Activated T-helper 1 cell treated with anti-CD3 and anti-CD28 coated beads, Interleukin-12 subunit alpha, Interleukin-12 subunit beta, Interleukin-2, Interleukin-4 antibody, amounts not matched to agents 30 ng/mL and 10 ng/mL and 1 ng/mL, durations not matched to agents 14 hours and 24 hours and 36 hours (primary cell): ENCODE data around the gene DIPK1A. TPM values are rescaled to one million over a fixed set of nuclear protein-coding genes. Genes with fewer than 3 reads are reported as not detected.
A peak's percentile ranks its signal among the peaks of the same experiment; 100 is the strongest.
"Not testable (repeated sequence)": the region's sequence is repeated elsewhere in the genome, so short reads cannot be mapped to it uniquely, and the experiment has no call there.

ENCODE experiments used
- DNase-seq: peaks from one replicate; pipeline ENCODE4 v3.0.0; 2021; ENCODE audit warnings: low spot score
- H3K27ac Mint-ChIP-seq: one replicate; pipeline ENCODE4 v1.8.0; 2021; ENCODE audit warnings: mild to moderate bottlenecking, mixed read lengths
- H3K27me3 Mint-ChIP-seq: one replicate; pipeline ENCODE4 v1.8.0; 2022; ENCODE audit warnings: mild to moderate bottlenecking, moderate library complexity, mixed read lengths; ENCODE audit not compliant: insufficient read depth
- H3K36me3 Mint-ChIP-seq: one replicate; pipeline ENCODE4 v1.8.0; 2021; ENCODE audit warnings: low read depth, mixed read lengths
- H3K4me1 Mint-ChIP-seq: one replicate; pipeline ENCODE4 v1.8.0; 2021; ENCODE audit warnings: low read depth, mixed read lengths
- H3K4me3 Mint-ChIP-seq: one replicate; pipeline ENCODE4 v1.8.0; 2021; ENCODE audit warnings: mild to moderate bottlenecking, moderate library complexity, mixed read lengths
- H3K9me3 Mint-ChIP-seq: one replicate; pipeline ENCODE4 v1.8.0; 2021; ENCODE audit warnings: mixed read lengths
- intact Hi-C: fragments of 100-400 bp; cut with micrococcal nuclease; formaldehyde crosslinking; loops from one replicate; pipeline ENCODE4 v1.15.1; 2024
- total RNA-seq: library from RNA; stranded (reverse); gene quantifications from 2 replicates; pipeline ENCODE4 v1.2.3, GENCODE V29; 2022

DIPK1A gene
- total RNA-seq, 1 donor from 2014 or later: 20.8 TPM

DNA sequence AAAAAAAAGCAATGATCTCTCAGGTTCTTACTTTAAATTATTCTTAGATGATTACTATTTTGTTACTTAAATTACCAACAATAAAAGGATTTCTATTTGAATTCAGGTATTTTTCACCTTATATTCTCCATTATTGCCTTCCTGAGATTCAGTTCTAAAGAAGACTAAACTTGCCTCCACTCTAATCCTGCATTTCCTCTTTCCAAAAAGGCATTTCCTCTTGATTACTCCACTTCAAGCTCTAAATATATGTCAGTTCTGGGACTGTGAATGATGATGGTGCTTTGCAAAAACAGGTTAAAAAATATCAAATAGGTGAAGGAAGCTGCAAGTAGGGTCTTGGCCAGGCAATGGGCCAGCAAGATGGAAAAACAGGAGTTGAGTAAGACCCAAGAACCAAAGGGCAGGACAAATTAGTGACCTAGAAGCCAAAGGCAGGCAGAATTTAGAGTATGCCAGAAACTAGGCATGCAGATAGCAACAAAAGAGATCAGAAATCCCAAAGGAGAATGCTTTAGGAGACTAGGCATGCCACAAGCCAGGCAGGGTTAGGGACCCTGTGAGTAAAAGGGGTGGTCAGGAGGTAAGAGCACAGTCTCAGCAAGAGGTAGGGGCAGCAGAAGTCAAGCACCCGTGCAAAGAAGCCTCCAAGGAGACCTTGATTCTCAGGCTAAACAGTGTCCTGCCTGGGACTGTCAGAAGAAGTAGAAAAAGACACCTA, 11.3 kb upstream of the DIPK1A start:
- H3K36me3 Mint-ChIP-seq: no peaks in the 10 kb centered on the region
- H3K4me1 Mint-ChIP-seq: peaks cover 76% of the 10 kb centered on the region
- no peak overlapping the region for H3K4me3 Mint-ChIP-seq
- intact Hi-C loops: loop anchor here (1.0 to 10.0 kb wide), 4 partner anchors 9 to 1168 kb away; no protein-coding TSS in a partner anchor
- H3K9me3 Mint-ChIP-seq: no peaks in the 10 kb centered on the region
- H3K27ac Mint-ChIP-seq: peak overlapping the region; percentile 91
- DNase-seq: no peak
- no peaks in the 10 kb centered on the region for H3K27me3 Mint-ChIP-seq

- peaks cover 70% of the 10 kb centered on the region for H3K4me1 Mint-ChIP-seq
- not testable (repeated sequence) for H3K27ac Mint-ChIP-seq, H3K27me3 Mint-ChIP-seq, H3K36me3 Mint-ChIP-seq, H3K4me3 Mint-ChIP-seq, DNase-seq, H3K9me3 Mint-ChIP-seq
- intact Hi-C loops: loop anchor here (10.0 kb wide), 1 partner anchor 1167 kb away; no protein-coding TSS in a partner anchor
These were observed 10.7 kb upstream of the DIPK1A start for GRCh38 chr1:92971932-92972331.

DNA sequence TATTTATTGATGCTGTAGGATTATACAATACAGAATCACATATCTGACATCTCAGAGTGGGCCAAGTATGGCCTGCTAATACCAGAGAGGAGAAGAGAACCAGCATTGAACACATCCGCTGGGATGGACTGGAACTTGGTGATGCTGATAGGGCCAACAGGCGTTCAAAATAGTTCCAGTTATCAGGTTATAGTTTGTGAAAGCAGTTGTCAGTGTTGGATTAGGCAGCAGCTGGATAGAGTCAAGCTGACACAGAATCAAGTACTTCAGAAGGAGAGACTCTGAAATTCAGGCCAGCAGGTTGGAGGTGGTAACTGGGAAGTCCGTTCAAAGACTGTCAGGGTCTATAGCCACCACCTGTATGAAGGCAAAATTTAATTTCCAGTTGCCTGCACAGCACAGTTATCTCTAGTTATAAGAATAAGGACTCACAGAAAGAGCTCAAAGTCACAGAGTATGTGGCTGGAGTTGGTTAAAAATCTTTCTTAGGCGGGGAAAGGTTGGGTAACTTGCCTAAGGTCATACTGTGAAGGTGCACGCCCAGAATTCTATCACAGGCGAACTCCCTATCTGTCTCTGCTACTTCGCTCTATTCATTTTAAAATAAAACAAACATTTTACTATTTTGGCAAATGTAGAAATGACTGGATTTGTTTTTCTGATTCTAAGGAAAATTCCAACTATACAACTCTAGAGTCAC, 9.9 kb upstream of the DIPK1A start:
- DNase-seq: no peak
- H3K36me3 Mint-ChIP-seq: no peaks in the 10 kb centered on the region
- intact Hi-C loops: loop anchor here (10.0 kb wide), 1 partner anchor 1166 kb away; no protein-coding TSS in a partner anchor
- H3K4me3 Mint-ChIP-seq: no peak overlapping the region
- H3K27me3 Mint-ChIP-seq: no peaks in the 10 kb centered on the region
- peak overlapping the region; percentile 34 for H3K27ac Mint-ChIP-seq
- H3K9me3 Mint-ChIP-seq: no peaks in the 10 kb centered on the region
- peaks cover 62% of the 10 kb centered on the region for H3K4me1 Mint-ChIP-seq

GRCh38 chr1:92969517-92969916, 8.3 kb upstream of the DIPK1A start:
- H3K4me1 Mint-ChIP-seq: peaks cover 47% of the 10 kb centered on the region
- no peaks in the 10 kb centered on the region for H3K36me3 Mint-ChIP-seq
- no peak for DNase-seq
- H3K27me3 Mint-ChIP-seq: no peaks in the 10 kb centered on the region
- H3K9me3 Mint-ChIP-seq: no peaks in the 10 kb centered on the region
- no peak overlapping the region for H3K27ac Mint-ChIP-seq
- intact Hi-C loops: loop anchor here (2.0 to 10.0 kb wide), 2 partner anchors 93 to 655 kb away; no protein-coding TSS in a partner anchor
- no peak overlapping the region for H3K4me3 Mint-ChIP-seq

GRCh38 chr1:92968138-92969032, 7.1 kb upstream of the DIPK1A start:
- Mint-ChIP-seq H3K36me3 (no peaks in the 10 kb centered on the region), H3K9me3 (no peaks in the 10 kb centered on the region), H3K27ac (no peak overlapping the region), H3K27me3 (no peaks in the 10 kb centered on the region), H3K4me3 (no peak overlapping the region), H3K4me1 (peaks cover 42% of the 10 kb centered on the region)
- intact Hi-C loops: loop anchor here (1.0 to 10.0 kb wide), 4 partner anchors 9 to 654 kb away; no protein-coding TSS in a partner anchor
- DNase-seq: no peak

GRCh38 chr1:92964998-92965397, 3.7 kb upstream of the DIPK1A start:
- DNase-seq: no peak
- H3K36me3 Mint-ChIP-seq: peaks cover 4% of the 10 kb centered on the region
- H3K4me3 Mint-ChIP-seq: no peak overlapping the region
- intact Hi-C loops: loop anchor here (5.0 to 10.0 kb wide), 4 partner anchors 382 to 882 kb away; partner anchors contain the start of genes DR1 and GFI1
- no peak overlapping the region for H3K27ac Mint-ChIP-seq
- H3K9me3 Mint-ChIP-seq: no peaks in the 10 kb centered on the region
- no peaks in the 10 kb centered on the region for H3K27me3 Mint-ChIP-seq
- H3K4me1 Mint-ChIP-seq: peaks cover 26% of the 10 kb centered on the region

GRCh38 chr1:92964316-92964715, 3.1 kb upstream of the DIPK1A start:
- H3K4me1 Mint-ChIP-seq: peaks cover 21% of the 10 kb centered on the region
- H3K27me3 Mint-ChIP-seq: no peaks in the 10 kb centered on the region
- no peak overlapping the region for H3K27ac Mint-ChIP-seq
- intact Hi-C loops: loop anchor here (5.0 to 10.0 kb wide), 4 partner anchors 383 to 883 kb away; partner anchors contain the start of genes DR1 and GFI1
- no peak for DNase-seq
- H3K36me3 Mint-ChIP-seq: peaks cover 5% of the 10 kb centered on the region
- H3K4me3 Mint-ChIP-seq: no peak overlapping the region
- no peaks in the 10 kb centered on the region for H3K9me3 Mint-ChIP-seq

DNA sequence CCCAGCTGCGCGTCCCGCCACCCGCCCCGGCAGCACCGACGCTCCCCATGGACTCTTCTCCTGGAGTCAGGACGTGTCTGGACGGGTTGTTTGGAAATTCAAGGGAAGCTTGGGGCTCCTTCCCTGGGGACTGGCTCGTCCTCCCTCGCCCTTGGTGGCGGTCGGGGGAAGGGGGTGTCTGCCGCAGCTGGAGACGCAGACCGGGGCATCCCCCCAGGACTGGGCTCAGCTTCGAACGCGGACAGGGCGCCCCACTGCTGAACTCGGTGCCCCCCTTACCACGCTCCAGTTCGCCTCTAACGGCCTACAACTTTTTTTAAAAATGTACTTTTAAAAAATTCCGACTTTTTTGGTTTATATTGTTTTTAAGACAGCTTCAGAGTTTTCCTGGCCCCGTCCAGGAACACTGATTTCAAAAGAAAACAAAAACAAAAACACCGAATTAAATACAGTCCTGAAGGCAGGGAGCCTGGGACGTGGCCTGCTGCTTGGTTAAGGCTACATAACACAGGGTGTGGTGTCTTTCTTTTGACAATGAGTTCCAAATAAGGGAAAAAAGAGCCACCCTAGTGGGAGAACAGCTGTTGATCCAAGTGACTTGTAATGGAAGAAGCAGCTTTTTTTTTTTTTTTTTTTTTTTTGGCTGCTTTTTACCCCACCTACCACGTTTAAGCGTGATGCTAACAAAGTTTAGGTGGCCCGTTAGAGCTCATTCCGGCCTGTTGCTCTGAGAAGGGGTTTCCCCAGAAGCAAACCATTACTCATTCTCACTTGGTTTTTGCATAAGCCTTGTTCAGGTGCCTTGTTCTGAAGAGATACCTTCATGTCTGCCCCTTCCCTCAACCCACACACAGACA, 862 bp upstream of the DIPK1A start:
- DNase-seq: peak; percentile 74
- Mint-ChIP-seq H3K27me3 (no peaks in the 10 kb centered on the region), H3K36me3 (peaks cover 15% of the 10 kb centered on the region), H3K4me1 (peaks cover 26% of the 10 kb centered on the region), H3K27ac (no peak overlapping the region), H3K4me3 (no peak overlapping the region), H3K9me3 (no peaks in the 10 kb centered on the region)
- intact Hi-C loops: loop anchor here (1.0 to 10.0 kb wide), 11 partner anchors 11 to 885 kb away; partner anchors contain the start of genes CCDC18, DR1, GFI1 and MTF2

DNA sequence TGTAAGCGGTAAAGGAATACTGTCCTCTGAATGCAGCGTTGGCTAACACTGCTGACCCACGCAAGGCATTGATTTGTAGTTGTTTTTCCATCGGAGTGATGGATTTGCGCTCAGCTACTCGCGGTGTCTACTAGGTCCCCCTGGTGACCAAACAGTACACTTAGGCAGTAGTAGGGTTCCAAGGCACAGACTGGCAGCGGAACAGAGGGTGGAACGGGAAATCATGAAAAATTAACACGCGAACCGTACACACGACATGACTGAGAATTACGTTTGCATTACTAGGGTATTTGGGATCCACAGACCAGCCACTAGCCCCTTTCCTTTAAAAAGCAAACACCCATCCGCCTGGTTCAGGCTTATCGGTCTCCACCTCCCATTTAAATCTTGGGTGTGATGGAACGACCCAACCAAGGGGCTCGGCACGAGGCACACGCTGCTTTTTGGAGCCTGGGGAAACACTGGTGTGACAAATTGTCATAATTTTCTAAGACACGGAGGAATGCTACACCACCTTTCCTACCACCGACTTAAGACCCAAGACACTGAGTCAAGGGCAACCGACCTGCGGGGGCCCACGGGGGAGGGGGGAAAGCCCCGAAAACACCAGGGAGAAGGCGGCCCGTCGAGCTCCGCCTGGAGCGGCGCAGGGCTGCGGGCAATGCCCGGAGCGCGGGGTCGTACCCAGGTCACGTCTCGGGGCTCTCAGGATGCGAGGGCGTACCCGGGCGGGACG, 699 bp downstream of the DIPK1A start:
- H3K36me3 Mint-ChIP-seq: peaks cover 20% of the 10 kb centered on the region
- intact Hi-C loops: loop anchor here (1.0 to 10.0 kb wide), 7 partner anchors 34 to 887 kb away; partner anchors contain the start of genes DR1, GFI1 and MTF2
- no peaks in the 10 kb centered on the region for H3K9me3 Mint-ChIP-seq
- peaks cover 41% of the 10 kb centered on the region for H3K4me1 Mint-ChIP-seq
- peak; percentile 53 for DNase-seq
- peak overlapping the region; percentile 97 for H3K27ac Mint-ChIP-seq
- no peaks in the 10 kb centered on the region for H3K27me3 Mint-ChIP-seq
- peak overlapping the region; percentile 90 for H3K4me3 Mint-ChIP-seq

DNA sequence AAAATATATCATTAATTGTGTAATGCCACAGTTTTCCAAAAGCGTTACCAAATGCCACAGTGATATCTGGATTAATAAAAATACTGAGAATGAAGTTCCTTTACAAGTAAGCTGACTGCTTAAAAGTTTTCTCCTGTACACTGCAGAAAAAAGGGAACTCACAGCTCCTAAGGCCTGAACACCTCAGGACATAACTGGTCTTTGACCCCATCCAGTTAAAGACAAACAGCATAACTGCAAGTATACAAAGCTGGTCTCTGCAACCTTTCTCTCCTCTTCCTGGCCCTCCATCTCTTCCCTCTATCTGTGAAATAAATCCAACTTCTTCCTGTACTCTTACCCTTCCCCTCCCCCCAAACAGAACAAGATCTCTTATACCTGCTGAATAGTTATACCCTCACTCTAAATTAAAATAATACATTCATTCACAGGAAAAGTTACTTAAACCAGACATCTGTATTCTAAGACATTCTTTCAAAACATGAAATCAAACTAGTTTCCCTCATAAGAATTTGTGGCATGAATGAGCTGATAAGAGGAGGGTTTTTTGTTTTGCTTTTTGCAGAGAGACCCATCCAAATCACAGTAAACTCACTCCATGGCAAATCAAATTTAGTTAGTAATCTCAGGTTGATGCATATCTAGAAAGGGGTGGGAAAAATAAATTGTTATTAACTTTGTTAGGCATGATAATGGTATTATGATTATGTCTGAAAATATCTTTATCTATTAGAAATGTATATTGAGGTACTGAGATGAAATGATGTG, 2.9 kb downstream of the DIPK1A start:
- Mint-ChIP-seq H3K27ac (peak overlapping the region; percentile 24), H3K4me3 (peak overlapping the region; percentile 6), H3K4me1 (peaks cover 55% of the 10 kb centered on the region)

More for the DNA sequence above, 2.9 kb downstream of the DIPK1A start:
- H3K36me3 Mint-ChIP-seq: peaks cover 22% of the 10 kb centered on the region
- no peak for DNase-seq
- no peaks in the 10 kb centered on the region for H3K9me3 Mint-ChIP-seq
- intact Hi-C loops: no loop called here
- no peaks in the 10 kb centered on the region for H3K27me3 Mint-ChIP-seq
